Panc1 (cell line): ENCODE data around the gene BCCIP. TPM values are rescaled to one million over a fixed set of nuclear protein-coding genes. Genes with fewer than 3 reads are reported as not detected.

Experiments used
- ATAC-seq: fragments of 200-7000 bp; cut with Tn5 transposase; 2 replicates; pipeline ENCODE4 v1.9.1; 2020; ENCODE audit warnings: mild to moderate bottlenecking, moderate library complexity
- BruUV-seq: library from RNA; stranded (reverse); fragments of 400-500 nt; replicated peaks from 2 replicates; lab custom pipeline; 2021; lab: Mats Ljungman, UMichigan
- CTCF ChIA-PET: fragments of 300-600 bp; sonication (Branson Sonifier 250); formaldehyde crosslinking; loops from one replicate; lab custom pipeline; 2022; ENCODE audit warnings: antibody characterized with exemption; lab: Charles Lee
- POLR2A ChIA-PET: fragments of 300-600 bp; sonication (Branson Sonifier 250); formaldehyde crosslinking; loops from one replicate; lab custom pipeline; 2022; ENCODE audit warnings: antibody characterized with exemption; lab: Charles Lee
- DNase-seq: peaks from one replicate; pipeline ENCODE4 v3.0.0-alpha.2; 2010; ENCODE audit warnings: low read depth, low spot score
- H3K27ac ChIP-seq: 2 replicates; pipeline ENCODE4 v1.5.1; 2011; ENCODE audit warnings: mild to moderate bottlenecking, low read length, inconsistent platforms
- H3K27me3 ChIP-seq: fragments of 200-500 bp; sonication (Bioruptor generic); 2 replicates; pipeline ENCODE4 v1.6.0; 2014; ENCODE audit warnings: low read length, inconsistent platforms; ENCODE audit not compliant: control insufficient read depth, insufficient read depth
- H3K36me3 ChIP-seq: fragments of 200-500 bp; sonication (Bioruptor generic); 2 replicates; pipeline ENCODE4 v1.5.1; 2014; ENCODE audit warnings: inconsistent platforms, mild to moderate bottlenecking, low read length, moderate library complexity; ENCODE audit not compliant: control insufficient read depth, insufficient read depth
- H3K4me1 ChIP-seq: 2 replicates; pipeline ENCODE4 v1.5.1; 2011; ENCODE audit warnings: inconsistent platforms, mild to moderate bottlenecking, low read length, moderate library complexity; ENCODE audit not compliant: control insufficient read depth, insufficient read depth
- H3K4me3 ChIP-seq, 2 experiments: 2 replicates each; pipeline ENCODE4 v1.5.1; 2011 to 2012; ENCODE audit warnings: low read depth in 2 of 2, low read length in 2 of 2, mild to moderate bottlenecking in 2 of 2, inconsistent platforms in 1 of 2, moderate library complexity in 1 of 2
- H3K9me3 ChIP-seq: fragments of 200-500 bp; sonication (Bioruptor generic); 2 replicates; pipeline ENCODE4 v1.5.1; 2014; ENCODE audit warnings: low read depth, mild to moderate bottlenecking, inconsistent platforms, low read length, moderate library complexity; ENCODE audit not compliant: control insufficient read depth, insufficient read depth
- POLR2AphosphoS5 ChIP-seq: IDR thresholded peaks from 2 replicates; pipeline ENCODE4 v1.6.1; 2012; ENCODE audit warnings: mild to moderate bottlenecking, low read depth, low read length, moderate library complexity
- SIN3A ChIP-seq: IDR thresholded peaks from 2 replicates; pipeline ENCODE4 v1.6.1; 2012; ENCODE audit warnings: low read depth, mild to moderate bottlenecking, low read length, moderate library complexity, borderline replicate concordance; ENCODE audit not compliant: insufficient read depth
- TCF7L2 ChIP-seq: IDR thresholded peaks from 2 replicates; pipeline ENCODE4 v1.6.1; 2011; ENCODE audit warnings: mild to moderate bottlenecking, low read depth, low read length, inconsistent platforms
- in situ Hi-C: cut with HindIII; loops from 2 replicates; pipeline ENCODE4 v1.10.0; 2016; ENCODE audit warnings: low sequenced_read_pairs, low pct_unique_long_range_greater_than_20kb
- intact Hi-C: fragments of 100-400 bp; cut with micrococcal nuclease; formaldehyde crosslinking; loops from one replicate; pipeline ENCODE4 v1.10.0; 2022; ENCODE audit not compliant: unreplicated experiment
- total RNA-seq: library from RNA; stranded (reverse); gene quantifications from one replicate; pipeline ENCODE4 v1.2.1, GENCODE V29; 2021; ENCODE audit not compliant: unreplicated experiment
- TF ChIP-seq, protein P1 (sequence below): fragments of 450-650 bp; IDR thresholded peaks from 2 replicates; pipeline ENCODE4 v1.5.1; 2017; ENCODE audit warnings: mild to moderate bottlenecking
- TF ChIP-seq, protein P2 (sequence below), 2 experiments: IDR thresholded peaks; 2 replicates each; pipeline ENCODE4 v1.6.1; 2011 to 2012; ENCODE audit warnings: low read depth in 2 of 2, control low read depth in 1 of 2, low read length in 1 of 2, mild to moderate bottlenecking in 1 of 2, moderate library complexity in 1 of 2; ENCODE audit not compliant: insufficient read depth in 1 of 2

Gene BCCIP
- total RNA-seq, 1 experiment from 2014 or later = 123 TPM

DNA sequence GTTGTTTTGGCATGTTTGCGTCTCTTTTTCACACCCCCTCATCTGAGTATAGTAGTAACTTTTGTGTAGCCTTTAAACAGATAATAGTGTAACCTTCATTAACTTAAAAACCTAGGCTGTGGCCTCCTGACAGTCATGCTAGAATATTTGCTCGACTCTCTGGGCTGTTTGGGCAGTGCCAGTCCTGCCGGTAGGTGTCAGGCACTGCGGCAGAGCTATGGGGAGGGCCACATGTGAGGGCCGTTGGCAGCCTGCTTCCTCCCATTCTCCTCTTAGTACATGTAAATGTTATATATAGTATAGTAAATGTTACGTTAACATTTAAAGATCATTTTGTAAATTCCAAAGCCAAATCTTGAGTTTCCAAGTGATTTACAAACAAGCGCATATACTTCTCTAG lies 26.1 kb downstream of the BCCIP start:
- no peak for ATAC-seq
- Histone ChIP-seq H3K27me3 (no peaks in the 10 kb centered on the region), H3K4me1 (no peaks in the 10 kb centered on the region), H3K27ac (no peak overlapping the region), H3K4me3 (no peak overlapping the region), H3K9me3 (no peaks in the 10 kb centered on the region), H3K36me3 (peaks cover 44% of the 10 kb centered on the region)
- ChIA-PET CTCF (no interaction called here), POLR2A (no interaction called here)
- no TSS peak for BruUV-seq
- intact Hi-C loops = no loop called here
- TF ChIP-seq, protein P1, sequence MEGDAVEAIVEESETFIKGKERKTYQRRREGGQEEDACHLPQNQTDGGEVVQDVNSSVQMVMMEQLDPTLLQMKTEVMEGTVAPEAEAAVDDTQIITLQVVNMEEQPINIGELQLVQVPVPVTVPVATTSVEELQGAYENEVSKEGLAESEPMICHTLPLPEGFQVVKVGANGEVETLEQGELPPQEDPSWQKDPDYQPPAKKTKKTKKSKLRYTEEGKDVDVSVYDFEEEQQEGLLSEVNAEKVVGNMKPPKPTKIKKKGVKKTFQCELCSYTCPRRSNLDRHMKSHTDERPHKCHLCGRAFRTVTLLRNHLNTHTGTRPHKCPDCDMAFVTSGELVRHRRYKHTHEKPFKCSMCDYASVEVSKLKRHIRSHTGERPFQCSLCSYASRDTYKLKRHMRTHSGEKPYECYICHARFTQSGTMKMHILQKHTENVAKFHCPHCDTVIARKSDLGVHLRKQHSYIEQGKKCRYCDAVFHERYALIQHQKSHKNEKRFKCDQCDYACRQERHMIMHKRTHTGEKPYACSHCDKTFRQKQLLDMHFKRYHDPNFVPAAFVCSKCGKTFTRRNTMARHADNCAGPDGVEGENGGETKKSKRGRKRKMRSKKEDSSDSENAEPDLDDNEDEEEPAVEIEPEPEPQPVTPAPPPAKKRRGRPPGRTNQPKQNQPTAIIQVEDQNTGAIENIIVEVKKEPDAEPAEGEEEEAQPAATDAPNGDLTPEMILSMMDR = no peak
- TF ChIP-seq, protein P2, sequence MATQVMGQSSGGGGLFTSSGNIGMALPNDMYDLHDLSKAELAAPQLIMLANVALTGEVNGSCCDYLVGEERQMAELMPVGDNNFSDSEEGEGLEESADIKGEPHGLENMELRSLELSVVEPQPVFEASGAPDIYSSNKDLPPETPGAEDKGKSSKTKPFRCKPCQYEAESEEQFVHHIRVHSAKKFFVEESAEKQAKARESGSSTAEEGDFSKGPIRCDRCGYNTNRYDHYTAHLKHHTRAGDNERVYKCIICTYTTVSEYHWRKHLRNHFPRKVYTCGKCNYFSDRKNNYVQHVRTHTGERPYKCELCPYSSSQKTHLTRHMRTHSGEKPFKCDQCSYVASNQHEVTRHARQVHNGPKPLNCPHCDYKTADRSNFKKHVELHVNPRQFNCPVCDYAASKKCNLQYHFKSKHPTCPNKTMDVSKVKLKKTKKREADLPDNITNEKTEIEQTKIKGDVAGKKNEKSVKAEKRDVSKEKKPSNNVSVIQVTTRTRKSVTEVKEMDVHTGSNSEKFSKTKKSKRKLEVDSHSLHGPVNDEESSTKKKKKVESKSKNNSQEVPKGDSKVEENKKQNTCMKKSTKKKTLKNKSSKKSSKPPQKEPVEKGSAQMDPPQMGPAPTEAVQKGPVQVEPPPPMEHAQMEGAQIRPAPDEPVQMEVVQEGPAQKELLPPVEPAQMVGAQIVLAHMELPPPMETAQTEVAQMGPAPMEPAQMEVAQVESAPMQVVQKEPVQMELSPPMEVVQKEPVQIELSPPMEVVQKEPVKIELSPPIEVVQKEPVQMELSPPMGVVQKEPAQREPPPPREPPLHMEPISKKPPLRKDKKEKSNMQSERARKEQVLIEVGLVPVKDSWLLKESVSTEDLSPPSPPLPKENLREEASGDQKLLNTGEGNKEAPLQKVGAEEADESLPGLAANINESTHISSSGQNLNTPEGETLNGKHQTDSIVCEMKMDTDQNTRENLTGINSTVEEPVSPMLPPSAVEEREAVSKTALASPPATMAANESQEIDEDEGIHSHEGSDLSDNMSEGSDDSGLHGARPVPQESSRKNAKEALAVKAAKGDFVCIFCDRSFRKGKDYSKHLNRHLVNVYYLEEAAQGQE (IDR thresholded peaks at IDR 0.05; ENCODE audit: insufficient read depth in 1 of 2, low read depth in 2 of 2, low read length in 1 of 2) = no peak
- TF ChIP-seq SIN3A (no peak), POLR2AphosphoS5 (no peak), TCF7L2 (no peak)
- in situ Hi-C loops = no loop called here
- DNase-seq = no peak

DNA sequence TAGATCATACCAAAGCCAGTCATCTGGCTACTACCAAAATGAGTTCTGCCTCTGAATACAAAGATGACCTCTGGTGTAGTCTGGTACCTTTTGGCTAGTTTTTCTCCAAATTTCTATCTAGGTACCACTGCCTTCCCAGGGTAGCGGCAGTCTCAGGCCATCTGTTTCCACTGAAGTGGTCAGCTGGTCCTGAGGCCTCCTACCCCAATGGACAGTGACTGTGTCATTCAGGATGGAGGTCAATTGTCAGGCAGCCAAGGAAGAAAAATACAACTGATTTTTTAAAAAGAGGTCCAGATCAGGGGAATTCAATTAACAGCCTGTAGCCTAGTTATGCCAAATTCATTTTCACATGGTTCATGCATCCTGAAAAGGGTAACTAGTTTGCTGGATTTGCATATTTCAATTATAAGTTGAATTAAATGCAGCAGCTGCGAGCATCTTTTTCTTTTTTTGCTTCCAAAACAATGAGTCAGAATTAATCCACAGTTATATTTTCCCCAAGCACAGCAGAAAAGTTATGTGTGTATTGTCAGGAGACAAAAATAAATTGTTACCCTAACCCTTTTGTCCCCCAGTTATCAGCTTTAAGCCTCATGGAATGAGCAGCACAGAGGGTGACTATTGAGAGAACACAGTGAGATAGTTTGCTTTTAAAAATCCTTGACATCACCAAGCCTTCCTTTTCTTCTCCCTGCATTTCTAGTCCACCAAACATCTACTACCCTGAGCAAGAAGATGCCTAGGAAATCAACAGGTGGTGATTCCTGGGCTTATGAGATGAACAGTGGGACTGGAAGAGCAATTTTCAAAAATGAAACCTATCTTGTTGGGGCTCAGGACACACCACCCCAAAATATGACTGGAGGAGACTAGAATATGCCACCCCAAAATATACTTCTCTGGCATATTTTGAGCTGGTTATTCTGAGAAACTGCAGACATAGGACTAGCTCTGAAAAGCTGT lies 27.7 kb downstream of the BCCIP start:
- no peak overlapping the region for H3K4me3 ChIP-seq
- ChIA-PET POLR2A (interaction anchor here (0.6 kb wide), 1 partner anchor 13 kb away, joined by 8 read pairs; no protein-coding TSS in a partner anchor), CTCF (no interaction called here)
- in situ Hi-C loops (no loop called here), intact Hi-C loops (no loop called here)
- TF ChIP-seq SIN3A (no peak), TCF7L2 (no peak), POLR2AphosphoS5 (no peak)
- TF ChIP-seq, protein P1 = no peak
- TF ChIP-seq, protein P2 (IDR thresholded peaks at IDR 0.05; ENCODE audit: insufficient read depth in 1 of 2, low read depth in 2 of 2, low read length in 1 of 2) = no peak
- no peaks in the 10 kb centered on the region for H3K9me3 ChIP-seq
- H3K27ac ChIP-seq = no peak overlapping the region
- peaks cover 39% of the 10 kb centered on the region for H3K36me3 ChIP-seq
- DNase-seq = no peak
- H3K4me1 ChIP-seq = no peaks in the 10 kb centered on the region
- BruUV-seq = no TSS peak
- no peaks in the 10 kb centered on the region for H3K27me3 ChIP-seq
- no peak for ATAC-seq
